Measurements from ENCODE around the gene CEND1.

The CEND1 gene

DNA sequence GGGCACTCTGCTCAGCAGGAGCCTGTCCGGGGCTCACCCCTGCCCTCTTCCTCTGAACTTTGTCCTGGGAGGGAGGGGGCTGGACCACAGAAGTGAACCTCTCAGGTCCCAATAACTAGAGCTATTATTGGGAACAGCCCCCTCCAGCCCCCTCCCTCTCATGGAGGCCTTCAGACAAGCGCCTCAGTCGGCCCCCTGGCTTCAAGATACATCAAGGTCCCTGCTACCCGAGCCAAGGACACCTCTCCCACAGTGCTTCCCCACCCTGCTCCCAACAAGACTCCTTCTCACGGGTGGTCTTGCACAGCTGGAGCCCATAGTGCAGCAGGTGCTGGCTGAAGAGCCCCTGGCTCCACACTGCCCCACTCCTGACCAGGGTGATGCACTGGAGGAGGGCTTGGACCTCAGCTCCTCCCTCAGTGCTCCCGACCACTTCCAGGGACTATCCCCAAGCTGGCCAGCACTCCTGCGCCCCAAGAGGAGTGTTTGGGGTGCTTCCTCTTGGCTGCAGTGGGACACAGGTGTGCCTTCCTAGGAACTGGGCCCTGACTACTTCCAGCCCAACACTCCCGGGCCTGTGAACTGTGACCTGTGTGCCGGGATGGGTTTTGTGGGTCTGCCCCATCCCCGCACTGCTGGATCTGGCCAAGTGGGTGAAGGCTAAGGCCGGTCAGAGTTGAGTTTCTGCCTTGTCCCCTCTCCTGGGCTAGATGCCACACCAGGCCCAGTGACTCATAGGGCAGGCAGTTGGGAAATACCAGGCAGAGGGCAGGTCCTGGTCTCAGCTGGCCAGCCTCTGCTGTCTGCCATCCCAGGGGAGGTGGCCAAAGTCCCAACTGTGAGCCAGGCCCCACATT is 31.0 kb upstream of the CEND1 start:
- Histone ChIP-seq H3K9ac (peak overlapping the region; percentile 93 to 97 (median 96)), H3K4me1 (peaks cover 35 to 64% (median 54%) of the 10 kb centered on the region in 10 experiments), H3K9me3 (replicated peaks in 1 of 11) (no peaks in the 10 kb centered on the region), H4K20me1 (peaks cover 31 to 90% (median 49%) of the 10 kb centered on the region in 11 experiments; a peak in 20 of 22 replicates), H3K36me3 (peaks cover 24 to 54% (median 36%) of the 10 kb centered on the region in 11 experiments), H3K27me3 (peaks cover 8 to 17% (median 12%) of the 10 kb centered on the region in 11 experiments; a peak in 21 of 22 replicates), H3K27ac (peak overlapping the region; percentile 83 to 96 (median 93); a peak in 21 of 22 replicates), H3K4me3 (peak overlapping the region; percentile 81 to 95 (median 86)), H3K4me2 (peak overlapping the region; percentile 91 to 100 (median 98))
- TF ChIP-seq Cebpa-rat (IDR thresholded peaks at IDR 0.05): peak in 1 of 11 experiments; percentile 40; a peak in 2 of 22 replicates

DNA sequence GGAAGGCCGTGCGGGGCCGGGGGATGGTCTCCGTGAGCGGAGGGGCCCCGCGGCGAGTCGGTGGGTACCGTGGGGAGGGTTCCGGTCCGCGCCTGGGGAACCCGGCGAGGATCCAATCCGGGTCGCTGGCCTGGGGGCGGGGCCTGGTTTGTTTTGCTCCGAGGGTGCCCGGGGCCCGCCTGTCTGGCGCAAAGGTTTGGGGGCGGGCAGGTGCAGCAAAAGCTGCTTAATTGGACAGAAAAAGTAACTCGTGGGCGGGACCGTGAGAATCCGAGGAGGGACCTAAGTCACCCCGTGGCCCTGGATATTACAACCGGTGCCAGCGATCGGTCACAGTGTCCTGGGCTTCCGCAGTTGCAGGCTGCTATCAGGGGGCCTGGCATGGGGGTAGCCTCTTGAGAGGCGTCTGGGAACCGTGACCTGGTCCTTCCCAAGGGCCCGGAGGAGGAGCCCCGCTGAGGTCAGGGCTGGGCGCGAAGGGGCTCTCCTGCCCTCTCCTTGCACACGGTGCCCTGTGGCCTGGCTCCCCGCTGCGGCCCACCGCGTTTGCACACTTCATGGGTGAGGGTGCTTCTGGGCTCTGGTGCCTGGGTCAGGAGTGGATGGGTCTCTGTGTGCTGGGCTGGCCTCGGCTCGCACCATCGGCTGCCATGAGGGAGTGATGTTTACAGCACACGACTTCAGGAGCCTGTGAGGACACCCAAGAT is 30.2 kb upstream of the CEND1 start:
- no peak for TF ChIP-seq Cebpa-rat (IDR thresholded peaks at IDR 0.05)
- Histone ChIP-seq H3K9ac (peak overlapping the region; percentile 93 to 97 (median 96)), H3K27me3 (peaks cover 0 to 10% (median 4%) of the 10 kb centered on the region in 11 experiments; a peak in 19 of 22 replicates), H3K4me2 (peak overlapping the region; percentile 91 to 100 (median 98)), H3K4me1 (peaks cover 35 to 56% (median 46%) of the 10 kb centered on the region in 10 experiments), H3K36me3 (peaks cover 22 to 54% (median 35%) of the 10 kb centered on the region in 11 experiments), H3K4me3 (peak overlapping the region; percentile 81 to 95 (median 86)), H3K9me3 (replicated peaks in 1 of 11) (no peaks in the 10 kb centered on the region), H4K20me1 (peaks cover 31 to 90% (median 49%) of the 10 kb centered on the region in 11 experiments; a peak in 20 of 22 replicates), H3K27ac (peak overlapping the region; percentile 83 to 96 (median 93))

GRCh38 chr11:819129-819931 is 29.4 kb upstream of the CEND1 start:
- H3K4me3 ChIP-seq: peak overlapping the region; percentile 81 to 95 (median 86)
- peak overlapping the region; percentile 83 to 96 (median 93) for H3K27ac ChIP-seq
- peaks cover 0 to 2% (median 0%) of the 10 kb centered on the region in 11 experiments; a peak in 3 of 22 replicates for H3K27me3 ChIP-seq
- peaks cover 33 to 49% (median 39%) of the 10 kb centered on the region in 10 experiments for H3K4me1 ChIP-seq
- no peaks in the 10 kb centered on the region for H3K9me3 ChIP-seq (replicated peaks in 1 of 11)
- peaks cover 25 to 90% (median 48%) of the 10 kb centered on the region in 11 experiments; a peak in 20 of 22 replicates for H4K20me1 ChIP-seq
- H3K9ac ChIP-seq: peak overlapping the region; percentile 93 to 97 (median 96)
- peaks cover 17 to 54% (median 35%) of the 10 kb centered on the region in 11 experiments for H3K36me3 ChIP-seq
- peak overlapping the region; percentile 91 to 100 (median 98) for H3K4me2 ChIP-seq
- TF ChIP-seq Cebpa-rat (IDR thresholded peaks at IDR 0.05): no peak

DNA sequence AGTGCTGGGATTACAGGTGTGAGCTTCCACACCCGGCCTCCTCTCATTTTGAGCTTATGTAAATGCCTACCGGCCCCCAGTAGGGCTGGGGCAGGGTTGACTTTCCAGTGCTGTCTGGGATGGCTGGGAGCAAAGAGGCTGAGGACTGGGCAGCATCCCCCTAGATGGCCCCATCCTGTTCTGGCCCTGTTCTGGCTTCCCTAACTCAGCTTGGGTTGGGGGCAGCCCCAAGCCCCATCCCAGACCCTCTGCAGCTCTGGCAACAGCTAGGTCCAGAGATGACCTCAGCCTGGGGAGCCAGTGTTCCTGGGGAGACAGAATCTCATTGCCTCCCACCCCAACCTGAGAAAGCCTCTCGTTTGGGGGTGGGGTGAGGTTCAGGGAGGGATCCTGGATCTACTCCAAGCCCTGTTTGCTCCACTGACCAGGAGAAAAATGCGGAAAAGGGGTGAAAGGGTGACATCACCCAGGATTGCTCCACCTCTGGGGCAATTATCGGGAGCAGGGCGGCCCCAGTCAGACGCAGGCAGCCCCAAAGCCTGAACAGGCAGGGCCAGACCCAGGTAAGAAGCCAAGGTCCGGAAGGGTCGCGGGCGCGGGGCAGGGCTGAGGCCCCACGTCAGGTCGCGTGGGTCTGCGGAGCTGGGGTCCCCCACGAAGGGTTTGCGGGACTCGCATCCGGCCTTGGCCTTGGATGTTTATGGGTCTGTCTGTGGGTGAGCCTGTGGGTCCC is 28.7 kb upstream of the CEND1 start, which contains the start of gene PNPLA2:
Gene PNPLA2, plus strand, starts transcription at position 519 of the 733 bp plus-strand sequence. CDS start 805 bp downstream, outside the sequence.
- Histone ChIP-seq H3K9ac (peak within 1 kb of the TSS; percentile 93 to 97 (median 96)), H3K27ac (peak within 1 kb of the TSS; percentile 83 to 96 (median 93))

GRCh38 chr11:816433-816779 is 26.5 kb upstream of the CEND1 start:
- no peak for TF ChIP-seq Cebpa-rat (IDR thresholded peaks at IDR 0.05)

More for the DNA sequence above, 28.7 kb upstream of the CEND1 start, which contains the start of gene PNPLA2:
- Histone ChIP-seq H3K4me2 (peak within 1 kb of the TSS; percentile 91 to 100 (median 98)), H3K27me3 (no peaks in the 10 kb centered on the region), H3K4me1 (peaks cover 33 to 48% (median 42%) of the 10 kb centered on the region in 10 experiments), H3K9me3 (replicated peaks in 1 of 11) (no peaks in the 10 kb centered on the region), H3K4me3 (peak within 1 kb of the TSS; percentile 81 to 95 (median 86)), H3K36me3 (peaks cover 15 to 54% (median 35%) of the 10 kb centered on the region in 11 experiments), H4K20me1 (peaks cover 31 to 90% (median 53%) of the 10 kb centered on the region in 11 experiments; a peak in 21 of 22 replicates)
- no peak for TF ChIP-seq Cebpa-rat (IDR thresholded peaks at IDR 0.05)

DNA sequence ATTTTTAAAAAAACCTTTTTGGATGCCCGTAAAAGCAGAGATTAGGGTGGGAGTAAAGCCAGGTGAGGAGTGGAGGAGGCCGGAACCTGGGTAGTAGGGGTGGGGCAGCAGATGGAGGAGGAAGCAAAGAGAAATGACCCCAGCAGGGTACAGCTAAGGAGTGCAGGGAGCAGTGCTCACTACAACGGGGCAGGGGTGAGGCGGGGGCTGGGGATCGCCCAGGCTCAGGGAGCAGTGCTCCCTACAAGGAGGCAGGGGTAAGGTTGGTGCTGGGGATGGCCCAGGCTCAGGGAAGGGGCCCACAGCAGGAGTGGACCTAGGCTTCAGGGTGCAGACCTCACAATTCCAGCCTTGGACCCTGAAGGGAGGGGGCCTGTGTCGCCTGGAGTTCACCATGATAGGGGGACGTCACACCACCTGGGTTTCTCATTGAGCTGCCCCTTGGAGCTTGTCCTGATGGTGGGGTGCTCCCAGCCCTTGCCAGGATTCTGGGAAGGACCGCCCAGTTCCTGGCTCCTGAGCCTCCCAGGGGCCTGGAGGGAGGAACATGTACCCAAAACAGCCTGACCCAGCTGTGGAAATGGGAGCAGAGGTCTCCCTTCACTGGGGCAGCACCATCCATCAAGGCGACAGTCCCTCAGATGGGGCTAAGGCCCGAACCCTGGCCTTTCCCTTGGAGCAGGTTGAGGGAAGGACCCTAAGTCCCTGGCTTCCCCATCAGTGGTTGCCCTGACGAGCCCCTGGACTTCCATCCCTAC is 26.0 kb upstream of the CEND1 start:
- Histone ChIP-seq H3K27me3 (no peaks in the 10 kb centered on the region), H4K20me1 (peaks cover 32 to 92% (median 69%) of the 10 kb centered on the region in 11 experiments; a peak in 21 of 22 replicates), H3K4me3 (no peak overlapping the region), H3K9me3 (replicated peaks in 1 of 11) (no peaks in the 10 kb centered on the region), H3K9ac (0 out of 22 replicates have a peak overlapping the region, but pooled peaks of 2 of the 11 experiments have one; percentile 13 to 15), H3K27ac (no peak overlapping the region), H3K4me1 (peaks cover 35 to 48% (median 45%) of the 10 kb centered on the region in 10 experiments), H3K36me3 (peaks cover 37 to 57% (median 52%) of the 10 kb centered on the region in 11 experiments), H3K4me2 (no peak overlapping the region)
- no peak for TF ChIP-seq Cebpa-rat (IDR thresholded peaks at IDR 0.05)

More at GRCh38 chr11:816433-816779, 26.5 kb upstream of the CEND1 start:
- H3K27me3 ChIP-seq: no peaks in the 10 kb centered on the region
- peaks cover 32 to 92% (median 69%) of the 10 kb centered on the region in 11 experiments; a peak in 21 of 22 replicates for H4K20me1 ChIP-seq
- peaks cover 35 to 48% (median 45%) of the 10 kb centered on the region in 10 experiments for H3K4me1 ChIP-seq
- H3K36me3 ChIP-seq: peaks cover 32 to 57% (median 47%) of the 10 kb centered on the region in 11 experiments
- H3K4me3 ChIP-seq: no peak overlapping the region
- H3K9ac ChIP-seq: no peak overlapping the region
- no peak overlapping the region for H3K27ac ChIP-seq
- H3K4me2 ChIP-seq: no peak overlapping the region
- H3K9me3 ChIP-seq (replicated peaks in 1 of 11): no peaks in the 10 kb centered on the region
